ENCODE data around the gene FAM43B.

GRCh38 chr1:20521960-20522861, 30.2 kb upstream of the FAM43B start:
- TF ChIP-seq CTCF (IDR thresholded peaks at IDR 0.05), result peak in 2 of 3 donors; percentile 26 to 71
- no peak for TF ChIP-seq POLR2A (IDR thresholded peaks at IDR 0.05)
